Uterus (tissue), 4 donors: ENCODE measurements around the gene CIROP. TPM values are rescaled to one million over a fixed set of nuclear protein-coding genes. Genes with fewer than 3 reads are reported as not detected.

Experiments used
- DNase-seq, 2 donors: peaks; one replicate each; pipeline ENCODE4 v3.0.0-alpha.2; 2019 to 2020
- H3K27ac ChIP-seq, 2 donors: fragments of 200-600 bp; sonication (generic); 1 replicate in 1 of 2; 2 replicates in 1 of 2; pipeline ENCODE4 v1.5.1; 2016 to 2018
- H3K27me3 ChIP-seq, 2 donors: fragments of 200-600 bp; sonication (generic); one replicate each; pipeline ENCODE4 v1.5.1; 2018 to 2019; ENCODE audit warnings: control low read depth in 1 of 2
- H3K36me3 ChIP-seq, 2 donors: fragments of 200-600 bp; sonication (generic); one replicate each; pipeline ENCODE4 v1.5.1; 2019; ENCODE audit warnings: control low read depth in 1 of 2
- H3K4me1 ChIP-seq, 2 donors: fragments of 200-600 bp; sonication (generic); one replicate each; pipeline ENCODE4 v1.5.1; 2018 to 2019; ENCODE audit warnings: control low read depth in 1 of 2
- H3K4me3 ChIP-seq, 2 donors: fragments of 200-600 bp; sonication (generic); 1 replicate in 1 of 2; 2 replicates in 1 of 2; pipeline ENCODE4 v1.5.1; 2018 to 2019; ENCODE audit warnings: mild to moderate bottlenecking in 1 of 2
- H3K9me3 ChIP-seq, 2 donors: fragments of 200-600 bp; sonication (generic); one replicate each; pipeline ENCODE4 v1.5.1; 2019; ENCODE audit warnings: control low read depth in 1 of 2
- POLR2A ChIP-seq, 2 donors: fragments of 450-650 bp; IDR thresholded peaks; one replicate each; pipeline ENCODE4 v1.6.1; 2016; ENCODE audit warnings: antibody characterized with exemption in 2 of 2, mild to moderate bottlenecking in 1 of 2, moderate library complexity in 1 of 2
- intact Hi-C: fragments of 100-400 bp; cut with DNase I; formaldehyde crosslinking; loops from one replicate; pipeline ENCODE4 v1.15.1; 2023; ENCODE audit warnings: low total_unique reads
- total RNA-seq, 4 donors: library from RNA; depleted of rRNA in 3 of 4; stranded (reverse); fragments of >200 nt in 3 of 4; gene quantifications; one replicate each; pipeline versions ENCODE4 v1.1.0 to v1.2.4, GENCODE V29; 2014 to 2023
- TF ChIP-seq, protein P1 (sequence below), 4 experiments: fragments of 200-600 bp in 2 of 4; fragments of 450-650 bp in 2 of 4; sonication (generic) in 2 of 4; IDR thresholded peaks; one replicate each; pipeline ENCODE4 v1.5.1; 2016 to 2019; ENCODE audit warnings: antibody characterized with exemption in 4 of 4, mild to moderate bottlenecking in 2 of 4, moderate library complexity in 1 of 4
- donor health status: DM: yes; HTN: yes; CAD: no.

The CIROP gene
- total RNA-seq, 4 donors from 2014 or later = not detected

DNA sequence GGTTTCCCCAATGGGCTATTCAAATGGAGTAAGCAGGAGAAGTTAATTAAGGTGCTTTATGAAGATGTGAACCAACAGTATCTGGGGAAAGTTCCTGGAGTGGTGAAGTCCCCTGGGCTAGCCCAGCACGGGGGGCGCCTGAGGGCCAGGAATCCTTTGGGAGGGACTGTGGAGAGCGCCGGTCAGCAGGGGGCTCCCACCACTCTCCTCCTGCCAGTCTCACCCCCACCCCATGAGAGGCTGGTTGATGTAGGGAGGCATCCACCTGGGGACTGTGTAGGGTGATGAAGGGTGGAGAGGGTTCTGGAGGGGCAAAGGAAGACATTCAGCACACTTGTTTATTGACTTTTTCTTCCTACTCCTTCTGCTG is 9.9 kb upstream of the CIROP start:
- H3K27me3 ChIP-seq = no peaks in the 10 kb centered on the region
- TF ChIP-seq, protein P1, sequence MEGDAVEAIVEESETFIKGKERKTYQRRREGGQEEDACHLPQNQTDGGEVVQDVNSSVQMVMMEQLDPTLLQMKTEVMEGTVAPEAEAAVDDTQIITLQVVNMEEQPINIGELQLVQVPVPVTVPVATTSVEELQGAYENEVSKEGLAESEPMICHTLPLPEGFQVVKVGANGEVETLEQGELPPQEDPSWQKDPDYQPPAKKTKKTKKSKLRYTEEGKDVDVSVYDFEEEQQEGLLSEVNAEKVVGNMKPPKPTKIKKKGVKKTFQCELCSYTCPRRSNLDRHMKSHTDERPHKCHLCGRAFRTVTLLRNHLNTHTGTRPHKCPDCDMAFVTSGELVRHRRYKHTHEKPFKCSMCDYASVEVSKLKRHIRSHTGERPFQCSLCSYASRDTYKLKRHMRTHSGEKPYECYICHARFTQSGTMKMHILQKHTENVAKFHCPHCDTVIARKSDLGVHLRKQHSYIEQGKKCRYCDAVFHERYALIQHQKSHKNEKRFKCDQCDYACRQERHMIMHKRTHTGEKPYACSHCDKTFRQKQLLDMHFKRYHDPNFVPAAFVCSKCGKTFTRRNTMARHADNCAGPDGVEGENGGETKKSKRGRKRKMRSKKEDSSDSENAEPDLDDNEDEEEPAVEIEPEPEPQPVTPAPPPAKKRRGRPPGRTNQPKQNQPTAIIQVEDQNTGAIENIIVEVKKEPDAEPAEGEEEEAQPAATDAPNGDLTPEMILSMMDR (IDR thresholded peaks at IDR 0.05) = no peak
- TF ChIP-seq POLR2A (IDR thresholded peaks at IDR 0.05) = no peak
- DNase-seq = no peak
- no peak overlapping the region for H3K4me3 ChIP-seq
- intact Hi-C loops = no loop called here
- no peak overlapping the region for H3K27ac ChIP-seq
- H3K9me3 ChIP-seq = no peaks in the 10 kb centered on the region
- no peaks in the 10 kb centered on the region for H3K36me3 ChIP-seq
- H3K4me1 ChIP-seq = no peaks in the 10 kb centered on the region

DNA sequence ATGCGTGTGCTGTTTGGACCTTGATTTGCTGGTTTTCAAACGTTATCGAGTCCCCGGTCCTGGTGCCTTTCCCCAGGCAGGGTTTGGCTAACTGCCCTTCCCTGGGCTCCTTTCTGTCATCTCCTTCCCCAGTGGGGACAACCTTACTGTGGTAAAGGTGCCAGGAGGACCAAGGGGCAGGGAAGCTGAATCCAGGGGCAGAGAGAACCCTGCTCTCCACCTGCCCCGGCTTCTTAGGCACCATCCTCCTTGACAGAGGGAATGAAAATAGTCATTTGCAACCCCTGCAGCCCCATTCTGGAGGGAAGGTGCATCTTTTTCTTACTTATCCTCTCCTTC is 9.3 kb upstream of the CIROP start:
- DNase-seq = no peak
- intact Hi-C loops = no loop called here
- no peak overlapping the region for H3K27ac ChIP-seq
- no peak overlapping the region for H3K4me3 ChIP-seq
- no peaks in the 10 kb centered on the region for H3K36me3 ChIP-seq
- TF ChIP-seq, protein P1 (IDR thresholded peaks at IDR 0.05) = no peak
- TF ChIP-seq POLR2A (IDR thresholded peaks at IDR 0.05) = no peak
- no peaks in the 10 kb centered on the region for H3K4me1 ChIP-seq
- H3K9me3 ChIP-seq = no peaks in the 10 kb centered on the region
- no peaks in the 10 kb centered on the region for H3K27me3 ChIP-seq

DNA sequence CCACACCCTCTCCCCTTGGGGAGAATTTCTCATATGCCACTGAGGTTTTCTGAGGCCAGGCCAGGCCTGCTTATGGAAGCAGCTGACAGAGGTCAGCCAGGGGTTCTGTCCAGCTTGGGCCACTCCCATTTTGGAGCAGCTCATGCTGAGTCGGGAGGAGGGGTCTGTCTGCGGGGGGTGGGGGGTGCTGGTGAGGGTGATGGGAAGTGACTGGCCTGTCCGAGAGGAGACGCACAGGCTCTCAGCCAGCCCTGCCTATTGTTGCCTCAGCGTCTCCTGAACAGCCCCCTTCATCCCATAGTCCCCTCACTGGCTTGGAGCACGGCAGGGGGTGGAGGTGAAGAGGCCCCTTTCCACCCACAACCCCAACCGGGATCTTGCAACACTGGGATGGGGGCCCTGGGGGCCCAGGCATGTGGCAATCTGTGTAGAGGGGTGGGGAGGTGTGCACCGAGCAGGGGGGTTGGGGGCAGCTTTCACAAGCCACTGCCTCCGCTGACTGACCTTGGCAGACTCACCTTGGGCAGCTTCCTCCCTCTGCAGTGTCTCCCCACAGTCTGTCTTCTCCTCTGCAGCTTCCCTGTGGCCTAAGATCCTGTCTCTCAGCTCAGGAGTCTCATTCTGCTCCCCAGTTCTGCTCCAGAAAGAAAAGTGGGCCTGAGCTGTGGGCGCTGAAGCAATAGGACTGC is 8.8 kb upstream of the CIROP start:
- DNase-seq = no peak
- Histone ChIP-seq H3K27me3 (no peaks in the 10 kb centered on the region), H3K9me3 (no peaks in the 10 kb centered on the region), H3K4me1 (no peaks in the 10 kb centered on the region), H3K4me3 (no peak overlapping the region), H3K27ac (no peak overlapping the region), H3K36me3 (no peaks in the 10 kb centered on the region)
- TF ChIP-seq, protein P1 (IDR thresholded peaks at IDR 0.05) = no peak
- no peak for TF ChIP-seq POLR2A (IDR thresholded peaks at IDR 0.05)
- intact Hi-C loops = no loop called here

DNA sequence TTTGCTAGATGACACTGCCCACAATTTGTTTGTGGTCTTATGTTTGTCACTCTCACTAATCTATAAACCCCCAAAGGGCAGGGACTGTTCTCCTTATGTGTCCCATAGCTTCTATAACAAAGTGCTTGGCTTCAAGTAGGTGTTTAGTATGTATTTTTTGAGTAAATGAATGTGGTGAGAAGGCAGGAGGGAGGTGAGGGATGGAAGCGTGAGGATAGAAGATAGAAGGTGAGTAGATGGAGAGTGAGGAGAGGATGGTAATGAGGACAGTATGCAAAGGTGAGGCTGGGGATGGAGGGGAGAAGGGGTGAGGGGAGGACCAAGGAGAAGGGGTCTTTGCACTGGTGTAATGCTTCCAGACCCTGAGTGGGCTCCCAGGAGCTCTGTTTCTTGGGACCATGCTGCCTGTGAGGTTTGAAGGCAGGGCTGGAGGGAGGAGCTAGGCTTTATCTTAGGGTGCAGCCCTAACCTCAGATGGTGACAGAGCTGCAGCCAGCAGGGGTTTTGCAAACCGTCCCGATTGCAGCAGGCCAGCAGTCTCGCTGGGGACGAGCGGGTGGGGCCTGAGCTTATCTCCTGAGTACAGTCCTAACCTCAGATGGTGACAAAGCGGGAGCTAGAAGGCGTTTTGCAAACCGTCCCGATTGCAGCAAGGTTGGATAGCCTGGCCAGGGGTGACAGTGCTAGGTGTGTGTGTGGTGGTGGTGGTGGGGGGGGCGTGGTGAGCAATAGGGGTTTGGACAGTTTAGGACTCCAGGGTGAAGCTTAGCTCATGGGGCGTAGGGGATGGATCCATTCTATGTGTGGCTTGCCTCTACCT is 7.8 kb upstream of the CIROP start:
- no peak overlapping the region for H3K4me3 ChIP-seq
- DNase-seq = no peak
- no peaks in the 10 kb centered on the region for H3K9me3 ChIP-seq
- no peak overlapping the region for H3K27ac ChIP-seq
- H3K36me3 ChIP-seq = no peaks in the 10 kb centered on the region
- no peaks in the 10 kb centered on the region for H3K27me3 ChIP-seq
- TF ChIP-seq, protein P1 (IDR thresholded peaks at IDR 0.05) = no peak
- TF ChIP-seq POLR2A (IDR thresholded peaks at IDR 0.05) = no peak
- intact Hi-C loops = no loop called here
- H3K4me1 ChIP-seq = no peaks in the 10 kb centered on the region

DNA sequence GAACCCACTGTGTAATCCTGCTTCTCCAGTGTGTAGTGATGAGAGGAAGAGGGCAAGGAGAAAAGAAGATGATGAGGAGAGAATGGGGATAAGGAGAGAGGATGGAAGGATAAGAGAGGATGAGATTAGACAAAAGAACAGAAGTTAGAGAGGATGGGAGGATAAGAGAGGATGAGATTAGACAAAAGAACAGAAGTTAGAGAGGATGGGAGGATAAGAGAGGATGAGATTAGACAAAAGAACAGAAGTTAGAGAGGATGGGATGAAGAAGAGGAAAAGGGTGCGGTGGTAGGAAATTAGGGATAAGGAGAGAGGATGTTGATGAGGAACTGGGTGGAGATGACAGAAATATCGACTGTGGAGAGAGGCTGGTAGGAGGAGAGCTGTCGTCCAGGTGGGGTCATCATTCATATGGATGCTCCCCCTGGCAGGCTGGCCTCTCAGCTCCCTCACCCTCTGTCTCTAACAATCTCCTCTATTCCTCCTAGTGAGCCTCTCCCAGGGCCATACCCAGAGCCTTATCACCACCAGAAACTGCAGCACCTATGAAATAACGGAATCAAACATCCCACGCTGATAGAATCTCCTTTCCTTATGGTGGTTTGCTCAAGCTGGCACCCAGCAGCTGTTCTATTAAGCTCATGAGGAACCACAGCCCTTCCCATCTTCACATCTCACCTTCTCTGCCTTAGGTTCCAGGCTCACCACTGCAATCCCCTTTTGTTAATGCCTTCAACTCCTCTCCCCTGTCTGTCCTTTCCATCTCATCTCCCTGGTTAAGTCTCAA is 6.0 kb upstream of the CIROP start:
- DNase-seq = no peak
- no peak overlapping the region for H3K27ac ChIP-seq
- H3K4me3 ChIP-seq = no peak overlapping the region
- H3K9me3 ChIP-seq = no peaks in the 10 kb centered on the region
- no peaks in the 10 kb centered on the region for H3K27me3 ChIP-seq
- H3K4me1 ChIP-seq = no peaks in the 10 kb centered on the region
- no peaks in the 10 kb centered on the region for H3K36me3 ChIP-seq
- TF ChIP-seq, protein P1 (IDR thresholded peaks at IDR 0.05) = no peak
- TF ChIP-seq POLR2A (IDR thresholded peaks at IDR 0.05) = no peak
- intact Hi-C loops = no loop called here
